Smooth muscle cell (in vitro differentiated cells): ENCODE results near the gene GPRC5D. TPM values are rescaled to one million over a fixed set of nuclear protein-coding genes. Genes with fewer than 3 reads are reported as not detected.
A peak's percentile ranks its signal among the peaks of the same experiment; 100 is the strongest.

Experiments
- DNase-seq: peaks from one replicate; lab custom pipeline; 2025; ENCODE audit not compliant: unreplicated experiment; lab: John Stamatoyannopoulos, UW
- H2AFZ ChIP-seq: fragments of 200-600 bp; sonication (generic); 2 replicates; pipeline ENCODE4 v1.6.0; 2016; ENCODE audit warnings: antibody characterized with exemption, low read depth, mild to moderate bottlenecking
- H3F3A ChIP-seq: fragments of 200-600 bp; sonication (generic); 2 replicates; pipeline ENCODE4 v1.6.0; 2017; ENCODE audit warnings: antibody characterized with exemption, low read depth
- H3K27ac ChIP-seq: fragments of 200-600 bp; sonication (generic); 2 replicates; pipeline ENCODE4 v1.5.1; 2016; ENCODE audit warnings: low read depth, mild to moderate bottlenecking
- H3K27me3 ChIP-seq: fragments of 200-600 bp; sonication (generic); 2 replicates; pipeline ENCODE4 v1.6.1; 2016; ENCODE audit warnings: low read depth, mild to moderate bottlenecking
- H3K36me3 ChIP-seq: fragments of 200-600 bp; sonication (generic); 2 replicates; pipeline ENCODE4 v1.5.1; 2016; ENCODE audit warnings: low read depth
- H3K4me1 ChIP-seq: fragments of 200-600 bp; sonication (generic); 2 replicates; pipeline ENCODE4 v1.5.1; 2016; ENCODE audit warnings: low read depth
- H3K4me2 ChIP-seq: fragments of 200-600 bp; sonication (generic); 2 replicates; pipeline ENCODE4 v1.6.0; 2016; ENCODE audit warnings: mild to moderate bottlenecking
- H3K4me3 ChIP-seq: fragments of 200-600 bp; sonication (generic); 2 replicates; pipeline ENCODE4 v1.5.1; 2016; ENCODE audit warnings: mild to moderate bottlenecking
- H3K79me2 ChIP-seq: fragments of 200-600 bp; sonication (generic); 2 replicates; pipeline ENCODE4 v1.6.0; 2016; ENCODE audit warnings: low read depth, mild to moderate bottlenecking
- H3K9ac ChIP-seq: fragments of 200-600 bp; sonication (generic); 2 replicates; pipeline ENCODE4 v1.6.0; 2016; ENCODE audit warnings: low read depth
- H3K9me3 ChIP-seq: fragments of 200-600 bp; sonication (generic); replicated peaks from 2 replicates; pipeline ENCODE4 v1.5.1; 2016; ENCODE audit warnings: low read depth
- H4K20me1 ChIP-seq: fragments of 200-600 bp; sonication (generic); 2 replicates; pipeline ENCODE4 v1.6.0; 2016; ENCODE audit warnings: low read depth
- CTCF ChIP-seq: fragments of 200-600 bp; sonication (generic); IDR thresholded peaks from 2 replicates; pipeline ENCODE4 v1.5.1; 2017; ENCODE audit warnings: borderline replicate concordance, mild to moderate bottlenecking, antibody characterized with exemption; ENCODE audit not compliant: insufficient read depth, poor library complexity, severe bottlenecking
- WGBS: methylation state at CpG from one replicate; pipeline ENCODE4 v1.1.7; 2016; ENCODE audit warnings: low lambda C conversion rate; 5-methylcytosine and 5-hydroxymethylcytosine counted together
- microRNA counts: library from miRNA; unstranded; fragments of <30 nt; microRNA quantifications from one replicate; lab custom pipeline; 2016
- polyA plus RNA-seq: library from polyadenylated mRNA; unstranded; fragments of >200 nt; fragmentation: Nextera tagmentation; extraction: Ambion mirVana; gene quantifications from 2 replicates; pipeline ENCODE4 v1.2.1, GENCODE V29; 2016
- small RNA-seq: library from RNA; depleted of rRNA; stranded (forward); fragments of <200 nt; gene quantifications from one replicate; pipeline ENCODE3, GENCODE V24; 2014
- total RNA-seq: library from RNA; depleted of rRNA; stranded (reverse); fragments of >200 nt; gene quantifications from 2 replicates; pipeline ENCODE4 v1.2.3, GENCODE V29; 2014

The GPRC5D gene
- total and polyA plus RNA-seq, 2 experiments from 2014 or later: not detected

- Histone ChIP-seq H3K4me3 (peak within 1 kb of the TSS; percentile 66), H3K27ac (peak within 1 kb of the TSS; percentile 85), H4K20me1 (no peaks in the 10 kb centered on the region), H3K9ac (peak within 1 kb of the TSS; percentile 83), H3K9me3 (no peaks in the 10 kb centered on the region), H2AFZ (peak within 1 kb of the TSS; percentile 9), H3K27me3 (no peaks in the 10 kb centered on the region), H3K4me2 (peak within 1 kb of the TSS; percentile 81), H3K79me2 (peaks cover 14% of the 10 kb centered on the region), H3K36me3 (no peaks in the 10 kb centered on the region), H3K4me1 (peaks cover 8% of the 10 kb centered on the region), H3F3A (no peaks in the 10 kb centered on the region)
- TF ChIP-seq CTCF: no peak
- under 1% methylated on average over 43 of the region's 50 CpGs for WGBS
- peak; percentile 47 for DNase-seq
Measured at GRCh38 chr12:12891080-12891880, 60.7 kb downstream of the GPRC5D start, which contains the start of gene GPRC5A. Gene GPRC5A, plus strand, starts transcription at chr12:12891562. Its CDS starts 16,688 bp downstream, at chr12:12908250.

MicroRNA genes within 50 kb of the gene (microRNA counts, 767-probe panel; counts per million panel counts)
- 183 counts per million for microRNA hsa-miR-614 (lab: Ali Mortazavi, UCI)

Small RNAs within 50 kb of the gene (small RNA-seq; reads per million reads assigned to genes)
- not detected for gene RF00604

Other genes starting within 250 kb of the GPRC5D start
- 17.4 and 17.7 TPM in 2 replicates for gene CDKN1B, start 234.8 kb downstream of the GPRC5D start, total RNA-seq
- 2.4 and 3.0 TPM in 2 replicates for gene CDKN1B, start 234.8 kb downstream of the GPRC5D start, polyA plus RNA-seq
- gene APOLD1, start 166.5 kb downstream of the GPRC5D start, total RNA-seq: 0.99 and 2.4 TPM in 2 replicates
- 0.77 and 1.8 TPM in 2 replicates for gene APOLD1, start 166.5 kb downstream of the GPRC5D start, polyA plus RNA-seq
- 82.8 and 95.6 TPM in 2 replicates for gene DDX47, start 138.8 kb downstream of the GPRC5D start, total RNA-seq
- gene DDX47, start 138.8 kb downstream of the GPRC5D start, polyA plus RNA-seq: 61.8 and 63.3 TPM in 2 replicates
- 39.2 and 47.5 TPM in 2 replicates for gene GPRC5A, start 60.6 kb downstream of the GPRC5D start, total RNA-seq
- 13.6 and 79.1 TPM in 2 replicates for gene GPRC5A, start 60.6 kb downstream of the GPRC5D start, polyA plus RNA-seq
- gene HEBP1, start 48.1 kb upstream of the GPRC5D start, total RNA-seq: 16.1 and 19.0 TPM in 2 replicates
- 55.8 and 57.9 TPM in 2 replicates for gene HEBP1, start 48.1 kb upstream of the GPRC5D start, polyA plus RNA-seq
- 3.0 and 5.2 TPM in 2 replicates for gene FAM234B, start 92.2 kb upstream of the GPRC5D start, total RNA-seq
- 0.78 and 1.6 TPM in 2 replicates for gene FAM234B, start 92.2 kb upstream of the GPRC5D start, polyA plus RNA-seq
- gene GSG1, start 151.5 kb upstream of the GPRC5D start, total RNA-seq: not detected in 2 replicates
- not detected in 2 replicates for gene GSG1, start 151.5 kb upstream of the GPRC5D start, polyA plus RNA-seq
- gene EMP1, start 244.6 kb upstream of the GPRC5D start, total RNA-seq: 52.0 and 53.0 TPM in 2 replicates
- 13.2 and 34.8 TPM in 2 replicates for gene EMP1, start 244.6 kb upstream of the GPRC5D start, polyA plus RNA-seq